BLaER1 (cell line): ENCODE measurements around the gene TIMP2.
"Not testable (repeated sequence)": the region's sequence is repeated elsewhere in the genome, so short reads cannot be mapped to it uniquely, and the experiment has no call there.

ENCODE experiments used
- H3K27ac ChIP-seq: shearing (Covaris generic); formaldehyde crosslinking; 2 replicates; pipeline ENCODE4 v1.8.1; 2022
- H3K27me3 ChIP-seq: shearing (Covaris generic); formaldehyde crosslinking; 2 replicates; pipeline ENCODE4 v1.8.1; 2022
- H3K36me3 ChIP-seq: shearing (Covaris generic); formaldehyde crosslinking; 2 replicates; pipeline ENCODE4 v1.8.1; 2022
- H3K4me1 ChIP-seq: shearing (Covaris generic); formaldehyde crosslinking; 2 replicates; pipeline ENCODE4 v1.8.1; 2022
- H3K4me2 ChIP-seq: shearing (Covaris generic); formaldehyde crosslinking; 2 replicates; pipeline ENCODE4 v1.8.1; 2022
- H3K4me3 ChIP-seq: shearing (Covaris generic); formaldehyde crosslinking; 2 replicates; pipeline ENCODE4 v1.8.1; 2022
- H3K9ac ChIP-seq: shearing (Covaris generic); formaldehyde crosslinking; 2 replicates; pipeline ENCODE4 v1.8.1; 2022
- H3K9me3 ChIP-seq: shearing (Covaris generic); formaldehyde crosslinking; 2 replicates; pipeline ENCODE4 v1.8.1; 2022
- H4K20me1 ChIP-seq: shearing (Covaris generic); formaldehyde crosslinking; 2 replicates; pipeline ENCODE4 v1.8.1; 2022
- Cebpa-rat ChIP-seq: shearing (Covaris generic); IDR thresholded peaks from 2 replicates; pipeline ENCODE4 v1.8.1; 2022

The TIMP2 gene

GRCh38 chr17:78876094-78876597 lies 49.0 kb downstream of the TIMP2 start:
- Histone ChIP-seq H3K4me3 (no peak overlapping the region), H3K4me1 (peaks cover 86% of the 10 kb centered on the region), H3K27me3 (no peaks in the 10 kb centered on the region), H3K9me3 (no peaks in the 10 kb centered on the region), H3K9ac (peak overlapping the region; percentile 50; the same call in 1 of the 2 replicates), H3K27ac (peak overlapping the region; percentile 71), H3K4me2 (peak overlapping the region; percentile 84), H4K20me1 (peaks cover 33% of the 10 kb centered on the region), H3K36me3 (peaks cover 44% of the 10 kb centered on the region)
- TF ChIP-seq Cebpa-rat: no peak

GRCh38 chr17:78875363-78876093 lies 49.7 kb downstream of the TIMP2 start:
- Histone ChIP-seq H3K9me3 (no peaks in the 10 kb centered on the region), H3K4me3 (no peak overlapping the region), H3K4me1 (peaks cover 80% of the 10 kb centered on the region), H3K4me2 (peak overlapping the region; percentile 84), H3K9ac (peak overlapping the region; percentile 50; the same call in 1 of the 2 replicates), H3K27ac (peak overlapping the region; percentile 71), H3K36me3 (peaks cover 46% of the 10 kb centered on the region), H3K27me3 (no peaks in the 10 kb centered on the region), H4K20me1 (peaks cover 33% of the 10 kb centered on the region)
- TF ChIP-seq Cebpa-rat: no peak

- H3K4me1 ChIP-seq: peaks cover 62% of the 10 kb centered on the region
- H3K36me3 ChIP-seq: peaks cover 64% of the 10 kb centered on the region
- peak overlapping the region; percentile 84 for H3K4me2 ChIP-seq
- no peak for TF ChIP-seq Cebpa-rat
- H3K27me3 ChIP-seq: no peaks in the 10 kb centered on the region
- H3K27ac ChIP-seq: peak overlapping the region; percentile 40
- peak overlapping the region; percentile 52 for H3K9ac ChIP-seq
- H4K20me1 ChIP-seq: peaks cover 29% of the 10 kb centered on the region
- no peaks in the 10 kb centered on the region for H3K9me3 ChIP-seq
- peak overlapping the region; percentile 31; the same call in 1 of the 2 replicates for H3K4me3 ChIP-seq
Observed at GRCh38 chr17:78873519-78874340, 51.5 kb downstream of the TIMP2 start.

- H3K9ac ChIP-seq: no peak overlapping the region
- no peak overlapping the region for H3K27ac ChIP-seq
- H3K9me3 ChIP-seq: no peaks in the 10 kb centered on the region
- peaks cover 29% of the 10 kb centered on the region for H4K20me1 ChIP-seq
- no peaks in the 10 kb centered on the region for H3K27me3 ChIP-seq
- peaks cover 49% of the 10 kb centered on the region for H3K4me1 ChIP-seq
- H3K4me2 ChIP-seq: no peak overlapping the region
- no peak for TF ChIP-seq Cebpa-rat
- peaks cover 67% of the 10 kb centered on the region for H3K36me3 ChIP-seq
- H3K4me3 ChIP-seq: no peak overlapping the region
Observed at GRCh38 chr17:78872486-78872885, 52.7 kb downstream of the TIMP2 start.

GRCh38 chr17:78870621-78871020 lies 54.6 kb downstream of the TIMP2 start:
- Histone ChIP-seq H3K9ac (no peak overlapping the region), H3K4me2 (no peak overlapping the region), H3K4me3 (no peak overlapping the region), H3K9me3 (no peaks in the 10 kb centered on the region), H3K27ac (no peak overlapping the region), H3K4me1 (peaks cover 36% of the 10 kb centered on the region), H4K20me1 (peaks cover 22% of the 10 kb centered on the region), H3K27me3 (no peaks in the 10 kb centered on the region), H3K36me3 (peaks cover 76% of the 10 kb centered on the region)
- no peak for TF ChIP-seq Cebpa-rat

GRCh38 chr17:78868391-78868790 lies 56.8 kb downstream of the TIMP2 start:
- H3K9me3 ChIP-seq: no peaks in the 10 kb centered on the region
- H3K4me2 ChIP-seq: no peak overlapping the region
- peaks cover 82% of the 10 kb centered on the region for H3K36me3 ChIP-seq
- no peak overlapping the region for H3K4me3 ChIP-seq
- no peak overlapping the region for H3K27ac ChIP-seq
- H4K20me1 ChIP-seq: peaks cover 2% of the 10 kb centered on the region; the same call in 1 of the 2 replicates
- H3K27me3 ChIP-seq: no peaks in the 10 kb centered on the region
- TF ChIP-seq Cebpa-rat: no peak
- H3K9ac ChIP-seq: 0 out of 2 replicates have a peak overlapping the region, but pooled peaks have one; percentile 27
- H3K4me1 ChIP-seq: peaks cover 14% of the 10 kb centered on the region

GRCh38 chr17:78867046-78867445 lies 58.1 kb downstream of the TIMP2 start:
- H3K9me3 ChIP-seq, H4K20me1 ChIP-seq, H3K9ac ChIP-seq, H3K4me2 ChIP-seq, H3K27me3 ChIP-seq, H3K4me3 ChIP-seq, H3K27ac ChIP-seq, H3K4me1 ChIP-seq: not testable (repeated sequence)
- peaks cover 82% of the 10 kb centered on the region for H3K36me3 ChIP-seq

- H4K20me1 ChIP-seq: no peaks in the 10 kb centered on the region
- H3K4me2 ChIP-seq: peak overlapping the region; percentile 26; the same call in 1 of the 2 replicates
- peaks cover 6% of the 10 kb centered on the region for H3K4me1 ChIP-seq
- H3K9me3 ChIP-seq: no peaks in the 10 kb centered on the region
- no peak for TF ChIP-seq Cebpa-rat
- H3K9ac ChIP-seq: no peak overlapping the region
- H3K27ac ChIP-seq: no peak overlapping the region
- H3K36me3 ChIP-seq: peaks cover 82% of the 10 kb centered on the region
- H3K4me3 ChIP-seq: no peak overlapping the region
- H3K27me3 ChIP-seq: no peaks in the 10 kb centered on the region
Observed at GRCh38 chr17:78865682-78866390, 59.4 kb downstream of the TIMP2 start.

GRCh38 chr17:78864117-78864516 lies 61.1 kb downstream of the TIMP2 start:
- Histone ChIP-seq H3K9me3 (no peaks in the 10 kb centered on the region), H3K4me1 (peaks cover 6% of the 10 kb centered on the region), H3K27me3 (no peaks in the 10 kb centered on the region), H3K4me2 (no peak overlapping the region), H3K36me3 (peaks cover 72% of the 10 kb centered on the region), H4K20me1 (0 out of 2 replicates have a peak, but pooled peaks cover 5% of the 10 kb centered on the region), H3K27ac (no peak overlapping the region), H3K9ac (no peak overlapping the region), H3K4me3 (no peak overlapping the region)
- TF ChIP-seq Cebpa-rat: no peak
